Lower lobe of right lung (tissue), 2 donors: ENCODE measurements around the gene TSEN2. TPM values are rescaled to one million over a fixed set of nuclear protein-coding genes. Genes with fewer than 3 reads are reported as not detected.

Experiments
- ATAC-seq, 2 donors: fragments of 200-7000 bp; cut with Tn5 transposase; one replicate each; pipeline ENCODE4 v1.9.1; 2020 to 2022; ENCODE audit warnings: mild to moderate bottlenecking in 2 of 2, moderate library complexity in 2 of 2
- DNase-seq: peaks from one replicate; pipeline ENCODE4 v3.0.0-alpha.2; 2020
- H3K27ac ChIP-seq: fragments of 200-600 bp; one replicate; pipeline ENCODE4 v1.8.0; 2022
- H3K27me3 ChIP-seq: fragments of 200-600 bp; one replicate; pipeline ENCODE4 v1.8.0; 2022; ENCODE audit warnings: low read depth
- H3K36me3 ChIP-seq: fragments of 200-600 bp; one replicate; pipeline ENCODE4 v1.8.0; 2022; ENCODE audit warnings: mild to moderate bottlenecking
- H3K4me1 ChIP-seq: fragments of 200-600 bp; one replicate; pipeline ENCODE4 v1.8.0; 2022
- H3K4me3 ChIP-seq: fragments of 200-600 bp; one replicate; pipeline ENCODE4 v1.8.0; 2022; ENCODE audit warnings: mild to moderate bottlenecking
- H3K9me3 ChIP-seq: fragments of 200-600 bp; one replicate; pipeline ENCODE4 v1.8.0; 2022
- intact Hi-C: fragments of 100-400 bp; cut with DNase I; formaldehyde crosslinking; loops from one replicate; pipeline ENCODE4 v1.11.0; 2022
- total RNA-seq: library from RNA; stranded (reverse); fragmentation: NEBNext Ultra II Directional; extraction: Animal tissue kit (Norgen Biotek cat#: 25700); gene quantifications from one replicate; pipeline ENCODE4 v1.2.1, GENCODE V29; 2021
- TF ChIP-seq, protein P1 (sequence below): fragments of 200-600 bp; IDR thresholded peaks from one replicate; pipeline ENCODE4 v1.8.0; 2022; ENCODE audit warnings: antibody characterized with exemption, mild to moderate bottlenecking
- donor health status: DM: no; HTN: yes; CAD: no; lungs with severe emphysema.

TSEN2 gene
- total RNA-seq, 1 donor from 2014 or later, result 23.6 TPM

DNA sequence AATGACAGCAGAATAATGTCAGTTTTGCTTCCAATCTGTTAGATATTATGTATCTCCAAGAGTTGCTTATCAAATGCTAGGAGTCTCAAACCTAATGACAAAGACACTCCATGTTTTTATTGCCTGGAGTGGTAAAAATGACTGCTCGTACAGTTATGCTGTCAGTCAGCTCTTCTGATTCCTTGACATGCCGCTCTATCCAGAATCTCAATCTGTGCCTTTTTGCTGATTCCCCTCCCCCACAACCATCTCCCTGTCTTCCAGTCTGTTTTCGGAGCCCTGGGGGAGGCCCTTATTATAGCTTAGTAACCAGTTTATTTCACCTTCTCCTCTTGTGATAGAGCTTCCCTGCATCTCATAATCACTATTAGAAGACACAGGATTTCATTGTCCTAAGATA lies 75.2 kb downstream of the TSEN2 start:
- Histone ChIP-seq H3K4me1 (peaks cover 43% of the 10 kb centered on the region), H3K27ac (no peak overlapping the region), H3K9me3 (no peaks in the 10 kb centered on the region), H3K36me3 (no peaks in the 10 kb centered on the region), H3K4me3 (no peak overlapping the region), H3K27me3 (no peaks in the 10 kb centered on the region)
- TF ChIP-seq, protein P1, sequence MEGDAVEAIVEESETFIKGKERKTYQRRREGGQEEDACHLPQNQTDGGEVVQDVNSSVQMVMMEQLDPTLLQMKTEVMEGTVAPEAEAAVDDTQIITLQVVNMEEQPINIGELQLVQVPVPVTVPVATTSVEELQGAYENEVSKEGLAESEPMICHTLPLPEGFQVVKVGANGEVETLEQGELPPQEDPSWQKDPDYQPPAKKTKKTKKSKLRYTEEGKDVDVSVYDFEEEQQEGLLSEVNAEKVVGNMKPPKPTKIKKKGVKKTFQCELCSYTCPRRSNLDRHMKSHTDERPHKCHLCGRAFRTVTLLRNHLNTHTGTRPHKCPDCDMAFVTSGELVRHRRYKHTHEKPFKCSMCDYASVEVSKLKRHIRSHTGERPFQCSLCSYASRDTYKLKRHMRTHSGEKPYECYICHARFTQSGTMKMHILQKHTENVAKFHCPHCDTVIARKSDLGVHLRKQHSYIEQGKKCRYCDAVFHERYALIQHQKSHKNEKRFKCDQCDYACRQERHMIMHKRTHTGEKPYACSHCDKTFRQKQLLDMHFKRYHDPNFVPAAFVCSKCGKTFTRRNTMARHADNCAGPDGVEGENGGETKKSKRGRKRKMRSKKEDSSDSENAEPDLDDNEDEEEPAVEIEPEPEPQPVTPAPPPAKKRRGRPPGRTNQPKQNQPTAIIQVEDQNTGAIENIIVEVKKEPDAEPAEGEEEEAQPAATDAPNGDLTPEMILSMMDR, result no peak
- DNase-seq (no peak), ATAC-seq (no peak)
- intact Hi-C loops, result no loop called here

- H3K9me3 ChIP-seq, result no peaks in the 10 kb centered on the region
- ATAC-seq (no peak), DNase-seq (no peak)
- H3K4me3 ChIP-seq, result no peak overlapping the region
- TF ChIP-seq, protein P1, result no peak
- no peaks in the 10 kb centered on the region for H3K27me3 ChIP-seq
- peaks cover 42% of the 10 kb centered on the region for H3K4me1 ChIP-seq
- intact Hi-C loops, result no loop called here
- H3K27ac ChIP-seq, result no peak overlapping the region
- no peaks in the 10 kb centered on the region for H3K36me3 ChIP-seq
Measured at GRCh38 chr3:12560505-12561190, 76.4 kb downstream of the TSEN2 start.

DNA sequence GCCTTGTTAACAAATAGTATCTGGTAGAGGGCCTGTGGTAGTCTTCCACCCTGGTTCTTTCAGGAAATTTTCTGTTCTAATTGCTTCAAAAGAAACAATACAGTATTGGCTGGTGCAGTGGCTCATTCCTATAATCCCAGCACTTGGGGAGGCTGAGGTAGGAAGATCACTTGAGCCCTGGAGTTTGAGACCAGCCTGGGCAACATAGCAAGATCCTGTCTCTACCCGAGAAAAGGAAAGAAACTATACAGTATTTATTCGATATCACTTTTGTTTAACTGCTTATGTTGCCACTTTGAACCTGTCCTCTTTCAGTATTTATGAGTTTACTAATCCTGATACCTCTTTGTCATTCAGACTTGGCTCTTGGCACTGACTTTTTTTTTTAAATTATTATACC lies 77.1 kb downstream of the TSEN2 start:
- H3K27me3 ChIP-seq, result no peaks in the 10 kb centered on the region
- H3K4me1 ChIP-seq, result peaks cover 35% of the 10 kb centered on the region
- H3K36me3 ChIP-seq, result no peaks in the 10 kb centered on the region
- DNase-seq (no peak), ATAC-seq (no peak)
- TF ChIP-seq, protein P1, result no peak
- intact Hi-C loops, result no loop called here
- H3K4me3 ChIP-seq, result no peak overlapping the region
- no peak overlapping the region for H3K27ac ChIP-seq
- peaks cover 6% of the 10 kb centered on the region for H3K9me3 ChIP-seq

- TF ChIP-seq, protein P1, result no peak
- H3K27ac ChIP-seq, result no peak overlapping the region
- DNase-seq (no peak), ATAC-seq (no peak)
- peaks cover 9% of the 10 kb centered on the region for H3K9me3 ChIP-seq
- no peaks in the 10 kb centered on the region for H3K36me3 ChIP-seq
- H3K4me1 ChIP-seq, result peaks cover 33% of the 10 kb centered on the region
- H3K4me3 ChIP-seq, result no peak overlapping the region
- no peaks in the 10 kb centered on the region for H3K27me3 ChIP-seq
- intact Hi-C loops, result no loop called here
Measured at GRCh38 chr3:12562451-12562850, 78.2 kb downstream of the TSEN2 start.

DNA sequence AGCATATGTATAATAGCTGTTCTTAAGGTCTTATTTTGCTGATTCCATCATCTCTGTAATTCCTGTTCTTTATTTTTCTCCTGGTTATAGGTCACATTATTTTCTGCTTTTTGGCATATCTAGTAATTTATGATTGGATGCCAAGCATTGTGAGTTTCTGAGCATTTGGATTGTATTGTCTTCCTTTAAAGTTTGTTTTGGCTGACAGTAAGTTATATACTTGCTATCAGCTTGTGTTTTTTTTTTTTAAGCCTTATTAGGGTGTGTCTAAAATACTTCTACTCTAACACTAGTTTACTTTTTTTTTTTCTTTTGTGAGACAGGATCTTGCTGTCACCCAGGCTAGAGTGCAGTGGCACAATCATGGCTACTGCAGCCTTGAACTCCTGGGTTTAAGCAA lies 82.7 kb downstream of the TSEN2 start:
- ATAC-seq (no peak), DNase-seq (no peak)
- TF ChIP-seq, protein P1, result no peak
- Histone ChIP-seq H3K9me3 (peaks cover 9% of the 10 kb centered on the region), H3K36me3 (peaks cover 33% of the 10 kb centered on the region), H3K4me3 (no peak overlapping the region), H3K27me3 (no peaks in the 10 kb centered on the region), H3K27ac (no peak overlapping the region), H3K4me1 (no peaks in the 10 kb centered on the region)
- intact Hi-C loops, result no loop called here
